Measurements from ENCODE around the gene EXOC3.

EXOC3 gene

GRCh38 chr5:490116-491106, 47.4 kb downstream of the EXOC3 start:
- TF ChIP-seq ZNF274 (IDR thresholded peaks at IDR 0.05; ENCODE audit: low read depth, low read length), result no peak
- no peak overlapping the region for H3K4me3 ChIP-seq (ENCODE audit: low read length)

DNA sequence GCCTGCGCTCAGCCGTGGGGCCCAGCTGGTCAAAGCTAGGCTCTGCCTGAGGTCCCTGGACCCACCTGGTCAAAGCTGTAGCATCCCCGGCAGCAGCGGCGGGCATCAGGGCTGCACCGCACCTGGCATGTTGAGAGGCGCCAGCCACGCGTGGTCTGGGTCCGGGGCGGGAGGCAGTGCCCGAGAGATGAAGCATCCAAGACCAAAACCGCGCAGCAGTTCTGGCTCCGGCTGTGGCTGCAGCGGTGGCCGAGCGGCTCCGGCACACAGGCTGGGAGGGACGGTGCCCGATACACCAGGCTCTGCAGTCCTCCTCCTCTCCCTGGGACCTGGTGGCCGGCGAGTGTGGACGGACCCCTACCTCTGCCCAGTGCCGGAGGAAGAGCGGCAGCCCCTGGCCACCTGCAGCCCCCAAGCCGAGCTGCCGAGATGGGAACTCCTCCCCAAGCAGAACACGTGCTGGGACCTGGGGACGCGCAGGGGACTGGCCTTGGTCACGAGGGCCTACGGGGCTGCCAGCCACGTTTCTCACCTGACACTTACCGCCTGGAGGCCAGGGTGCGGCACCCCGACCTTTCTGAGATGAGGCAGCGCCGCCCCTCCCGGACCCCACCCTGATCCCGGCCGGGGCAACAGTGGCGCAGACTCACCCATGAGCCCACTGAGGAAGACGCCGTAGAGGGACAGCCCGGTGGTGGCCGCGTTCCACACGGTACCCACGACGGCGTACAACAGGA, 48.3 kb downstream of the EXOC3 start:
- H3K4me3 ChIP-seq (ENCODE audit: low read length), result no peak overlapping the region
- no peak for TF ChIP-seq ZNF274 (IDR thresholded peaks at IDR 0.05; ENCODE audit: low read depth, low read length)

GRCh38 chr5:491856-492155, 48.8 kb downstream of the EXOC3 start:
- no peak for TF ChIP-seq ZNF274 (IDR thresholded peaks at IDR 0.05; ENCODE audit: low read depth, low read length)
- no peak overlapping the region for H3K4me3 ChIP-seq (ENCODE audit: low read length)

GRCh38 chr5:492314-492893, 49.4 kb downstream of the EXOC3 start:
- no peak overlapping the region for H3K4me3 ChIP-seq (ENCODE audit: low read length)
- TF ChIP-seq ZNF274 (IDR thresholded peaks at IDR 0.05; ENCODE audit: low read depth, low read length), result no peak

GRCh38 chr5:493119-493701, 50.2 kb downstream of the EXOC3 start:
- H3K4me3 ChIP-seq (ENCODE audit: low read length), result no peak overlapping the region
- no peak for TF ChIP-seq ZNF274 (IDR thresholded peaks at IDR 0.05; ENCODE audit: low read depth, low read length)

GRCh38 chr5:493758-494157, 50.8 kb downstream of the EXOC3 start:
- no peak for TF ChIP-seq ZNF274 (IDR thresholded peaks at IDR 0.05; ENCODE audit: low read depth, low read length)
- no peak overlapping the region for H3K4me3 ChIP-seq (ENCODE audit: low read length)

- no peak for TF ChIP-seq ZNF274 (IDR thresholded peaks at IDR 0.05; ENCODE audit: low read depth, low read length)
- H3K4me3 ChIP-seq (ENCODE audit: low read length), result no peak overlapping the region
These were observed 51.8 kb downstream of the EXOC3 start for GRCh38 chr5:494667-495255.

DNA sequence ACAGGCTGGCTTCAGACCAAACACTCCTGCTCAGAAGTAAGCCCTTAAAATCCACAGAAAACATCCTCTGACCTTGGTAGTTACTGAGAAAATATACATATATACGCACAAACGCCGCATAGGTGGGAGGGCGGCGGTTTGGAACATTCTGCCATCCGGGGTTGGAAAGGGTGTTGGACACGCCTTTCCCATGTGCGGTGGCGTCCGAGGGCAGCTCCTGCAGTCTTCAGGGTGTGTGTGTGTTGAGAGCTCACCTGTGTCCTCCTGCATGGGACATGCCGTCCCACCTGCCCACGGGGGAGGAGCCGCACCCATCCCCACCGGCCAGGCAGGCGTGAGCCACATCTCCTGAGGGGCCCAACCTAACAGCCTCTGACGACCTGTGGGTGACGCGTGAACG, 53.1 kb downstream of the EXOC3 start:
- no peak overlapping the region for H3K4me3 ChIP-seq (ENCODE audit: low read length)
- no peak for TF ChIP-seq ZNF274 (IDR thresholded peaks at IDR 0.05; ENCODE audit: low read depth, low read length)

DNA sequence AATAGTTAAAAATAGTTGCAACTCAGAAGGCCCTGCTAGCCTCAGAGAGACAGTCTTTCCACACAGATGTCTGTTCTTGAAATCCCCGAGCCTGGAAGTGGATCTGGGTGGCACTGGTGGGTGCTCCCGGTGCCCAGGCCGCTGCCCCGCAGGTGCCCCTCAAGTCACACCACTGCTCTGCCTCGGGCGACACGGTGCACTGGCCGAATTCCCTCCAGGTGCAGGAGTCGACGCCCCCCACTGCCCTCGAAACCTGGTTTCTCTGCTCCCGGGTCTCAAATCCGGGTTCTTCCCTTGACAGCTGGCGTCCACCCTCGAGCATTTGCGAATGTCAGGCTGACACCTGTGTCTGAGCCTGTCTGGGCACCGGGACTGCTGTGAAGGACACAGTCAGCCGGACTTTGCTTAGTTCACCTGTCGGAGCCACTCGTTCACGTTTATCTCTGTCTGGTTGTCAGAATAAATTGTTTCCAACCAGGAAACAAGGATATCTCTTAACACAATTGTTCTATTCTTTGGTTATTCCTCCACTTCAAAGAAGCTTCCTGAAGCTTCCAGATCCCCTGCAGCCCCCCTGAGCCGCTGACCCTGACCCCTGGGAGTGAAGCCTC, 54.2 kb downstream of the EXOC3 start:
- TF ChIP-seq ZNF274 (IDR thresholded peaks at IDR 0.05; ENCODE audit: low read depth, low read length), result no peak
- H3K4me3 ChIP-seq (ENCODE audit: low read length), result no peak overlapping the region

DNA sequence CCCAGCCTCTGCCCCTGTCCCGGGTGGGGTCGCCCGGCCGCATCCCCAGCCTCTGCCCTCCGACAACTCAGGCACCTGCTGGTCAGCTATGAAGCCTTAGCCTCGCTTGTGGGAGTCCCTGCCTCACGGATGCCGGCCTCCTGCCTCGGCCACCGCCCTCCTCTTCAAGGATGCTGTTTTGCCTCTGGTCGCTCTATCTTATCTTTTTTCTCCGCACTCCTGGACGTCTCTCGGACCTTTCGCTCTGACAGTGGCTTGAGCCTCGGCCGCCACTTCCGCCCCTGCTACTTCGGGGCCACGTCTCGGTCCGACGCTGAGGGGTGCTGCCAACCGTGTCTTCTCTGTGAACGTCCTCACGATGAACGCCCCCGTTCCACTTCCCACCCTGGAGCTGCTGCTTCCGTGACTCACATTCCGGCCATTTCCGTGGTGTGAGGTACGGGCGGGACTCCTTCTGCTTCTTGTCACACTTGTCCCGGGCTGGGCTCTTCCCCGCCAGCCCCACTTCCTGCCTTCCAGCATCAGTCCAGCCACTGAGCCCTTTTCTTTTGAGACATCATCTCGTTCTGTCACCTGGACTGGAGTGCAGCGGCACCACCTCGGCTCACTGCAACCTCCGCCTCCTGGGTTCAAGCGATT, 55.0 kb downstream of the EXOC3 start:
- TF ChIP-seq ZNF274 (IDR thresholded peaks at IDR 0.05; ENCODE audit: low read depth, low read length), result no peak

DNA sequence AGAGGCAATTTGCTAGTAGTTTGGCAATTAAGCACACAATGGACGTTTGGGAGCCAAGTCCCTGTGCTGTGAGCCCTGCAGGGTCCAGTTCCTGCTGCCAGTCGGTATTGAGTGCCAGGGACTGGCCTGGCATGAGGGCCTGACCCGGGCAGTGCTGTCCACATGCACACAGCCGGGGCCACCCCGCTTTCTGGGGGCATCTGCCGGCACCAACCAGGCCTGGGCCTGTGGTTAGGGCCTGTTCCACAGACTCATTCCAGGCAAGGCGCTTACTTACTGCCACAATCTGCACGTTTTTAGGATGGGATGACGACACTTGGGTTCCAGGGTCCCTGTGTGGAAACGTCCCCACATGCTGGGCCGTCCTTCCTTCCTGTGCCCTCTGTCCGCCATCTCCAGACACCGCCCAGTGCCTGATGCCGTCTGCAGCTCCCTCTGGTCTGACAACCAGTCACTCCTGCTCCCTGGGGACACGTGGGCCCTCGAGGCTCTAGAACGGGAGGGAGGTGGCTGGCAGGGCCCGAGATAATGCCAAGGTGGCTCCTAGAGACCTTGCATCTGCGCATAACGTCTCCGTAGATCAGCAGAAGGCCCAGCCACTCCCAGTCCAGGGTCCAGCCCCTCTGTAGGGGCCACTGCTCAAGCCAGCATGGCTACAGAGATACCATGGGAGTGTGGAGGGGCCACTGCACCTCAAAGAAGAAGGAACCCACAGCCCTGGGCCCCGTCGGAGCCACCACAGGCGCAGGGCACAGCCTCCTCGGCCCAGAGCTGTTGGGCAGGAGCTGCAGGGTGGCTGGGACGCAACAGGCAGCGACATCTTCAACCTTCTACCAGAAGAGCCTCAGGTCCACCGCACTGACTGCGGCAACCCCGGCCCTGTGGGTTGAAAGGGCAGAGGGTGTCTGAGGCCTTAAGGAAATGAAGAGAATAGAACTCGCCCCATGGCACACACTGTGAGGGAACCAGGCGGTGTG, 56.5 kb downstream of the EXOC3 start:
- no peak overlapping the region for H3K4me3 ChIP-seq (ENCODE audit: low read length)
- no peak for TF ChIP-seq ZNF274 (IDR thresholded peaks at IDR 0.05; ENCODE audit: low read depth, low read length)

More for the DNA sequence above, 55.0 kb downstream of the EXOC3 start:
- H3K4me3 ChIP-seq (ENCODE audit: low read length), result no peak overlapping the region

DNA sequence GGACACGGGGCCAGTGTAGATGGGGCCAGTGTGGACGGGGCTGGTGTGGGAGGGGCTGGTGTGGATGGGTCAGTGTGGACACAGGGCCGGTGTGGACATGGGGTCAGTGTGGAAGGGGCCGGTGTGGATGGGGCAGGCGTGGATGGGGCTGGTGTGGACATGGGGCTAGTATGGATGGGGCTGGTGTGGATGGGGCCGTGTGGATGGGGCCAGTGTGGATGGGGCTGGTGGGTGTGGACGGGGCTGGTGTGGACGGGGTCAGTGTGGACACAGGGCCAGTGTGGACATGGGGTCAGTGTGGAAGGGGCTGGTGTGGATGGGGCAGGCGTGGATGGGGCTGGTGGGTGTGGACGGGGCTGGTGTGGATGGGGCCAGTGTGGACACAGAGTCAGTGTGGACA, 57.5 kb downstream of the EXOC3 start:
- no peak for TF ChIP-seq ZNF274 (IDR thresholded peaks at IDR 0.05; ENCODE audit: low read depth, low read length)
- no peak overlapping the region for H3K4me3 ChIP-seq (ENCODE audit: low read length)
